GM12878 (cell line): ENCODE results near the gene NIBAN1. TPM values are rescaled to one million over a fixed set of nuclear protein-coding genes. Genes with fewer than 3 reads are reported as not detected.

ENCODE experiments used
- ATAC-seq: fragments of 200-7000 bp; cut with Tn5 transposase; 3 replicates; pipeline ENCODE4 v1.9.1; 2020; ENCODE audit warnings: mild to moderate bottlenecking, moderate library complexity
- BruUV-seq: library from RNA; stranded (reverse); fragments of 400-500 nt; replicated peaks from 2 replicates; lab custom pipeline; 2021; lab: Mats Ljungman, UMichigan
- CTCF ChIA-PET: fragments of 300-600 bp; sonication (Branson Sonifier 250); formaldehyde crosslinking; extraction: SDS; loops from one replicate; lab custom pipeline; 2021; ENCODE audit warnings: inconsistent platforms; lab: Yijun Ruan, JAX
- POLR2A ChIA-PET: fragments of 350-600 bp; formaldehyde crosslinking; extraction: SDS; loops from one replicate; lab custom pipeline; 2021; ENCODE audit warnings: inconsistent platforms; lab: Charles Lee
- RAD21 ChIA-PET: fragments of 300-600 bp; sonication (Branson Sonifier 250); formaldehyde crosslinking; loops from one replicate; lab custom pipeline; 2023; ENCODE audit warnings: antibody characterized with exemption; ENCODE audit not compliant: unreplicated experiment; lab: Charles Lee
- SMC1A ChIA-PET: fragments of 300-600 bp; sonication (Branson Sonifier 250); formaldehyde crosslinking; loops from one replicate; lab custom pipeline; 2023; ENCODE audit not compliant: unreplicated experiment, uncharacterized antibody; lab: Charles Lee
- DNase-seq: peaks from one replicate; pipeline ENCODE4 v3.0.0-alpha.2; 2011; ENCODE audit warnings: low read depth, low spot score
- FAIRE-seq: peaks from 3 replicates; lab custom pipeline; 2011; peaks lifted over from hg19 to GRCh38; lab: Jason Lieb, UNC
- H2AFZ ChIP-seq: 2 replicates; pipeline ENCODE4 v1.6.0; 2011; ENCODE audit warnings: low read depth, low read length, control low read depth; ENCODE audit not compliant: control insufficient read depth
- H3K27ac ChIP-seq: 2 replicates; pipeline ENCODE4 v1.5.1; 2011; ENCODE audit warnings: control low read depth; ENCODE audit not compliant: control insufficient read depth, insufficient read depth
- H3K27me3 ChIP-seq, 2 experiments: replicated peaks in 1 of 2; 2 replicates each; pipeline versions ENCODE4 v1.6.0 to v1.6.1; 2011; ENCODE audit warnings: low read length in 1 of 2; ENCODE audit not compliant: control insufficient read depth in 2 of 2, insufficient read depth in 2 of 2
- H3K36me3 ChIP-seq, 2 experiments: 2 replicates each; pipeline ENCODE4 v1.5.1; 2011; ENCODE audit warnings: low read length in 1 of 2; ENCODE audit not compliant: control insufficient read depth in 2 of 2, insufficient read depth in 2 of 2
- H3K4me1 ChIP-seq: 2 replicates; pipeline ENCODE4 v1.6.1; 2011; ENCODE audit warnings: mild to moderate bottlenecking, low read length, moderate library complexity, mixed read lengths; ENCODE audit not compliant: control insufficient read depth, insufficient read depth
- H3K4me2 ChIP-seq: 2 replicates; pipeline ENCODE4 v1.6.0; 2011; ENCODE audit warnings: control low read depth; ENCODE audit not compliant: control insufficient read depth, insufficient read depth
- H3K4me3 ChIP-seq: fragments of 200-600 bp; sonication (generic); 2 replicates; pipeline ENCODE4 v1.5.1; 2016
- H3K79me2 ChIP-seq: 2 replicates; pipeline ENCODE4 v1.6.0; 2011; ENCODE audit warnings: low read length; ENCODE audit not compliant: control insufficient read depth, insufficient read depth
- H3K9ac ChIP-seq: 2 replicates; pipeline ENCODE4 v1.8.0; 2011; ENCODE audit warnings: low read length, control low read depth, mixed read lengths; ENCODE audit not compliant: control insufficient read depth, insufficient read depth
- H3K9me3 ChIP-seq: replicated peaks from 3 replicates; pipeline ENCODE4 v1.5.1; 2011; ENCODE audit warnings: mild to moderate bottlenecking, low read length; ENCODE audit not compliant: control insufficient read depth, insufficient read depth
- H4K20me1 ChIP-seq: 2 replicates; pipeline ENCODE4 v1.6.0; 2011; ENCODE audit not compliant: control insufficient read depth, insufficient read depth
- ATF3 ChIP-seq: IDR thresholded peaks from 2 replicates; pipeline ENCODE4 v1.6.1; 2011; ENCODE audit warnings: low read depth, mild to moderate bottlenecking, low read length, moderate library complexity, borderline replicate concordance; ENCODE audit errors: extremely low read depth
- HDAC6 ChIP-seq: fragments of 200-600 bp; sonication (generic); IDR thresholded peaks from one replicate; pipeline ENCODE4 v1.8.0; 2017; ENCODE audit warnings: antibody characterized with exemption; ENCODE audit not compliant: unreplicated experiment
- SPI1 ChIP-seq: IDR thresholded peaks from 2 replicates; pipeline ENCODE4 v1.6.1; 2011; ENCODE audit warnings: low read depth, mild to moderate bottlenecking, low read length, moderate library complexity, borderline replicate concordance; ENCODE audit not compliant: insufficient read depth
- WGBS: methylation state at CpG from one replicate; pipeline ENCODE4 v1.1.6; 2016; ENCODE audit warnings: low lambda C conversion rate; ENCODE audit not compliant: insufficient replicate concordance, insufficient coverage; ENCODE audit errors: missing lambda C conversion rate; 5-methylcytosine and 5-hydroxymethylcytosine counted together
- in situ Hi-C: fragments of 300-500 bp; cut with MboI; formaldehyde crosslinking; loops from 9 replicates; pipeline ENCODE4 v1.14.3; 2018; ENCODE audit warnings: mixed read lengths
- intact Hi-C: fragments of 100-400 bp; cut with micrococcal nuclease; formaldehyde crosslinking; loops from one replicate; pipeline ENCODE4 v1.14.2; 2022; ENCODE audit not compliant: unreplicated experiment
- polyA plus RNA-seq, 11 experiments: library from polyadenylated mRNA; depleted of rRNA in 4 of 11; unstranded in 6 of 11; stranded (reverse) in 5 of 11; fragments of >200 nt; fragmentation: Nextera tagmentation in 4 of 11; fragmentation: Illumina TruSeq in 1 of 11; extraction: Ambion mirVana in 4 of 11; extraction: Trizol in 1 of 11; gene quantifications; 1 replicate in 1 of 11; 2 replicates in 10 of 11; pipeline versions ENCODE4 v1.2.1 to v1.2.3, GENCODE V29; 2011 to 2016; ENCODE audit warnings: inconsistent platforms in 2 of 11, missing spikeins in 2 of 11, low read depth in 1 of 11
- total RNA-seq, 4 experiments: library from RNA; depleted of rRNA in 3 of 4; stranded (reverse); fragments of >200 nt in 3 of 4; fragmentation: Illumina TruSeq in 1 of 4; extraction: Trizol in 1 of 4; gene quantifications; 2 replicates each; pipeline versions ENCODE4 v1.2.1 to v1.2.3, GENCODE V29; 2013 to 2021

The NIBAN1 gene
- total and polyA plus RNA-seq, 10 of the 15 experiments (the other 5 are each of a cell fraction or from before 2014, with no cell fraction given), result 11.2 to 67.8 (median 44.3) TPM

GRCh38 chr1:184947497-184948256, 26.6 kb downstream of the NIBAN1 start:
- 57% methylated on average over 1 of the region's 1 CpG for WGBS
- TF ChIP-seq HDAC6 (no peak), SPI1 (peak; percentile 12; the same call in 1 of the 2 replicates), ATF3 (no peak)
- ChIA-PET POLR2A (interaction anchor here (1.1 kb wide), 1 partner anchor 12 kb away, joined by 3 read pairs; no protein-coding TSS in a partner anchor), SMC1A (interaction anchor here (1.2 to 2.4 kb wide), 4 partner anchors 9 to 142 kb away, joined by 3 to 13 read pairs (median 4); no protein-coding TSS in a partner anchor), CTCF (interaction anchor here (0.9 to 1.1 kb wide), 2 partner anchors 142 to 222 kb away, joined by 3 read pairs; no protein-coding TSS in a partner anchor), RAD21 (interaction anchor here (1.2 to 2.4 kb wide), 2 partner anchors 10 to 34 kb away, joined by 3 to 9 read pairs; no protein-coding TSS in a partner anchor)
- peak; percentile 27 for FAIRE-seq
- H2AFZ ChIP-seq, result no peak overlapping the region
- H3K36me3 ChIP-seq, result no peaks in the 10 kb centered on the region
- peaks cover 28% of the 10 kb centered on the region for H3K4me1 ChIP-seq
- no peaks in the 10 kb centered on the region for H4K20me1 ChIP-seq
- no peak for DNase-seq
- H3K79me2 ChIP-seq, result peaks cover 6% of the 10 kb centered on the region
- in situ Hi-C loops (no loop called here), intact Hi-C loops (loop anchor here (5.0 kb wide), 1 partner anchor 80 kb away; no protein-coding TSS in a partner anchor)
- no peaks in the 10 kb centered on the region; the same call in 2 of the 3 replicates for H3K9me3 ChIP-seq
- no peak overlapping the region for H3K9ac ChIP-seq
- no peak overlapping the region for H3K4me2 ChIP-seq
- no peak for ATAC-seq
- H3K27ac ChIP-seq, result no peak overlapping the region
- H3K4me3 ChIP-seq, result no peak overlapping the region
- H3K27me3 ChIP-seq, result no peaks in the 10 kb centered on the region
- BruUV-seq, result no TSS peak
